GM19023 (cell line): ENCODE data around the gene TFAP2E.

Experiments used
- ATAC-seq: cut with Tn5 transposase; IDR thresholded peaks from one replicate; pipeline ENCODE4 v1.9.1; 2021; ENCODE audit warnings: mild to moderate bottlenecking, moderate library complexity; ENCODE audit not compliant: unreplicated experiment

The TFAP2E gene

GRCh38 chr1:35556484-35557117, 16.5 kb upstream of the TFAP2E start:
- ATAC-seq = no peak

GRCh38 chr1:35557118-35557610, 15.9 kb upstream of the TFAP2E start, which contains the start of gene KIAA0319L:
Gene KIAA0319L, minus strand, starts transcription at chr1:35557403. Its CDS starts 2,912 bp downstream, at chr1:35554491.
- peak; percentile 87 for ATAC-seq

DNA sequence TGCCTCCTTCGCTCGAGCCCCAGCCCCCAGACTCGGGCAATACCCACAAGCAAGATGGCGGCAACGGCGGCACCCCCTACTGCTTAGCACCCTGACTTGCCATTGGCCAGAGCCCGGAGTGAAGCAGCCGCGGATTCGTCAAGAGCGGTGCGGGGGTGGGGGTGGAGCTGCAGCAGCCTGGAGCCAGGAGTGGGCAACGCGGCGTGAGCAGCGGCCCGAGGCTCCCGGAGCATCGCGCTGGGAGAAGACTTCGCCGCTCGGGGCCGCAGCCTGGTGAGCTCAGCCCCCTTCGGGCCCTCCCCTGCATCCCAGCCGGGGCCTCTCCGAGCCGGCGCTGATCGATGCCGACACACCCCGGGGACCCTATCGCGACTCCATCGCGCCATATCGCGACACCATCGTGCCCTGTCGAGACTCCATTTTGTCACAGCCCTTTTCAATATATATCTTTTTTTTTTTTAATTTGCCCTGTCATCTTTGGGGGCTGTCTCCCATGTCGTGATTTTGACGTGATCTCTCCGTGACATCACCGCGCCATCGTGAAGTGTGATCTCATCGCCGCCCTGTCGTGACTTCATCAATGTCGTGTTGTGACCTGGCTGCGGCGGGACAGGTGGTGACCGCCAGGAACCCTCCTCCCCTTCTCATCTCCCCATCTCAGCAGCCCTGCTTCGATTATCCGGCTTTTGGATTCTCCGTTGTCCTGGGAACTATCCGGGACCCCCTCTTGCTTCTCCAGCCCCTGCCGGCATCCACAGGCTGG, 15.3 kb upstream of the TFAP2E start, which contains the start of gene NCDN:
Gene NCDN, plus strand, starts transcription at position 189 of the 763 bp plus-strand sequence. Its CDS starts 392 bp downstream, at position 581.
- ATAC-seq = peak; percentile 86

DNA sequence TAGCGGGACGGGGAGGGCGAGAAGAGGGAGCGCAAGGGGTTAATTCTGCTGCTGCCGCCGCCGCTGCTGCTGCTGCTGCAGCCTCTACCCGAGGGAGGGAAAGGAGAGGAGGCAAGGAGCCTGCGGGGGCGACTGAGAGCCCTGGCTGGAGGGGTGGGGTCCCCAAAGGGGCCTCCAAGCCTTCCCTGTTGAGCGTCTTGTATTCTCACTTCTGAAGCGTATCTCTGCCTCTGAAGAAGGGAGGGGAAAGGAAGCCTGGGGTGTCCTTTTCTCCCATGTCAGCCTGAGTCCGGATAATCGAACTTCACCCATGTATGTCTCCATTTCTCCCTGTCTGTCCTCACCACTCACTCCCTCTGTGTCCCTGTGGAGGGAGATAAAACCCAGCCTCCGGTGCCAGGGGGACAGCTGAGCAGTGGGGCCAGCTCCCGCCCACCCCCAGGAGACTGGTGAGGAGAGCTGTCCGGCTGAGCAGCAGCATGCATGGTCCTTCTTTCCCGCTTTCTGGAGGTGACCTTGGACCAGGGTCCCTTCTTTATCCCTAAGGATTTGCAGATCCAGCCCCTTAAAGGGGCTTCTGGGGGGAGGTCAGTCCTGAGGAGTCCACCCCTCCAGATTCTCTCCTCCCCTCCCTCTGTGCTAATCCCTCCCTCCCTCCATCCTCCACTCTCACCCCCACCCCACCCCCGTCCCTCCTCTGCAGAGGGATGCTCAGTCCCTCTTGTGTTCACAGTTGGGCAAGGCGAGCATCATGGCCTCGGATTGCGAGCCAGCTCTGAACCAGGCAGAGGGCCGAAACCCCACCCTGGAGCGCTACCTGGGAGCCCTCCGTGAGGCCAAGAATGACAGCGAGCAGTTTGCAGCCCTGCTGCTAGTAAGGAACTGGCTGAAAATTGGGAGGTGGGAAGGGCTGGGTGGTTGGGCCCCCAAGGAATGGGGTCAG, 14.5 kb upstream of the TFAP2E start:
- ATAC-seq = no peak

DNA sequence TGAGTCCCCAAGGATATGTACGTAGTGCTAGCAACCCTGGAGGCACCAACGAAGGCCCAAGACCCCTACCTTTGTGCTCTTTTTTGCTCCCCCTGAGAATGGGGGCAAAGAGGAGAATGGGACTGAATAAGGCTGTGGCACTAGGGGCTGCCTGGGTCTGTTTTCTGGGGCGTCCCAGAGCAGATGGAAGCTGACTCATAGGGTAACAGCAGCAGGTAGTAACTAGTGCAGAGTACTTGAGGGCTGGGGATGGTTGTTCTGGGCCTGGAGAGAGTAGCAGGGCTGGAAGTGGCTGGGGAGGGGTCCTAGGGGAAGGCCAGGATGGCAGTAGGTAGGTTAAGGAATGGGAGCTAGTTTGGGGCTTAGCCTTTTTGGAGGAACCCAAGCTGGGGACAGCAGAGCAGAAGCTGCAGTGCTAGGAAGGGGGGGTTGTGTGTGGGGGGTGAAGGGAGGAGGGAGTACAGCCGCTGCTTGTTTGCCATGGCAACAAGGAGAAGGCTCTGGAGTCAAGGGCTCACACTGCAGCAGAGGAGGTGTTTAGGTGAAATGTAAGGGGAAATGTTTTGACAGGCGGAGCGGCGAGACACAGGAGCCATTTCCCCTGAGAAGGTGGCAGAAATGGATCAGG, 13.7 kb upstream of the TFAP2E start:
- no peak for ATAC-seq

- no peak for ATAC-seq
Measured at GRCh38 chr1:35560256-35561225, 12.6 kb upstream of the TFAP2E start.

GRCh38 chr1:35561297-35561971, 11.7 kb upstream of the TFAP2E start:
- ATAC-seq = no peak

DNA sequence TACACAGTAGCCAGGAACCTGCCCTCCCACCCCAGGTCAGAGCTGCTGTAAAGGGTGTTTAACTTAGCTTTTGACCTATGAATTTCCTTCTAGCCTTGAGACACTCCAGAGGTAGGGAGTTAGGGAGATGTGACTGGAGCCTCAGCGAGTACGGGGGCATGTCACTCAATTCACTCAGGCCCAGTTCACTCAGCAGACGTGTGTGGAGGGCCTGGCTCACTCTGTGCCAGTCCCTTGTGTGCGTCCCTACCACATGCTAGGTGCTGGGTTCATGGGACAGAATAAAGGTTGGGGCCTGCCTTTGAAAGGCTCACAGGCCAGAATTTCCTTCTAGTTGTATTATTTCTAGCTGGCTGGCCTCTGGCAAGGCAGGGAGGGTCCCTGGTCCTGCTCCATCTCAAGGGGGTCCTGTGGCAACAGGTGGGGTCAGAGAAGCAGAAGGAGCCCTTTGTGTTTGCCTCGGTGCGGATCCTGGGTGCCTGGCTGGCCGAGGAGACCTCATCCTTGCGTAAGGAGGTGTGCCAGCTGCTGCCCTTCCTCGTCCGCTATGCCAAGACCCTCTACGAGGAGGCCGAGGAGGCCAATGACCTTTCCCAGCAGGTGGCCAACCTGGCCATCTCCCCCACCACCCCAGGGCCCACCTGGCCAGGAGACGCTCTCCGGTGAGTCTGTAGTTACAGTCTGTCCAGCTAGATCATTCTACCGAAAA, 11.0 kb upstream of the TFAP2E start:
- no peak for ATAC-seq

DNA sequence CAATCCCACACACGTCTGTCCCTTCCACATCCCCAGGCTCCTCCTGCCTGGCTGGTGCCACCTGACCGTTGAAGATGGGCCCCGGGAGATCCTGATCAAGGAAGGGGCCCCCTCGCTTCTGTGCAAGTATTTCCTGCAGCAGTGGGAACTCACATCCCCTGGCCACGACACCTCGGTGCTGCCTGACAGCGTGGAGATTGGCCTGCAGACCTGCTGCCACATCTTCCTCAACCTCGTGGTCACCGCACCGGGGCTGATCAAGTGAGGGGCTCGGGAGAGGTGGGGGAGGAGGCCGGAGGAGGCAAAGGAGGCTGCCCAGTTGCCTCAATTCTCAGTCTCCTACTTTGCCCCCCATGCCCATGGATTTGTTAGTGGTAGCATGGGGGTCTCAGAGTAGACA, 9.9 kb upstream of the TFAP2E start:
- no peak for ATAC-seq

DNA sequence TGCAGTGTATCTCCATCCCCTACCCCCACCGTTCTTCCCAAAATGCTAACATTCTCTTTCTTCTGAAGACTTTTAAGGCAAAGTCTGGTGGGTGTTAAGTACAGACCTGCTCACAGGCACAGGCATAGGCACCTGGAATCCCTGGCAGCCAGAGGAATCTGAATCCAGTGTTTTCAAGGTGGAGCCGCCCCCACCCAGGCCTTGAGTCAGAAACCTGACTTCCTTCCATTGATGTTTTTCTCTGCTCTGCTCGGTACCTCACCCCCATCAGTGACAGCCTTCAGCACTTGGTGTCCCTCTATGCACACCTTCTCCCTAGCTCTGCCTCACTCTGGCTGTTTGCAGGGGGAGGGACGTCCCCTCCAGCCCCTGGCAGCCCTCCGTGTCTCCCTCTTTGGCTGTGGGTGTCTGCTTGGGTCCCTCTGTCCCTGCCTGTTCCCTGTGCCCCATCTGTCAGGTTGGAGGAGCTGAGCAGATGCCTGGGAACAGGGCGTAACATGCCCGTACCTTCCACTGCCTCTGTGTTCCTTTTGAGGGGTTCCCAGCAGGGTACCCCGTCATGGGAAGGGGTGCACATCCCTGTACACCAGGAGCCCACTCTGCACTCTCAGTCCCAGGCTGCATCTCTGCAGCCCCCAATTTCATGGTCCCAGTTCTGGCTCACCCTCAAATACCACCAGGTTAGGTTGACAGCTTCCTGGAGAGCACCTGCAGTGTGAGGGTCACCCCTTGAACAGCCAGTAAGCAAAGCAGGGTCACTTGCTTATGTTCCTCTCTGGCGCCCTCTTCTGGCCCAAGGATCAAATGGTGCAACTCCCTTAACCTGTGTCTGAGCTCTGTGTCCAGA, 8.9 kb upstream of the TFAP2E start:
- no peak for ATAC-seq

GRCh38 chr1:35564884-35565741, 8.0 kb upstream of the TFAP2E start:
- ATAC-seq = no peak

- ATAC-seq = no peak
Measured at GRCh38 chr1:35565742-35566133, 7.4 kb upstream of the TFAP2E start.

- ATAC-seq = no peak
Measured at GRCh38 chr1:35567947-35568558, 5.1 kb upstream of the TFAP2E start.

DNA sequence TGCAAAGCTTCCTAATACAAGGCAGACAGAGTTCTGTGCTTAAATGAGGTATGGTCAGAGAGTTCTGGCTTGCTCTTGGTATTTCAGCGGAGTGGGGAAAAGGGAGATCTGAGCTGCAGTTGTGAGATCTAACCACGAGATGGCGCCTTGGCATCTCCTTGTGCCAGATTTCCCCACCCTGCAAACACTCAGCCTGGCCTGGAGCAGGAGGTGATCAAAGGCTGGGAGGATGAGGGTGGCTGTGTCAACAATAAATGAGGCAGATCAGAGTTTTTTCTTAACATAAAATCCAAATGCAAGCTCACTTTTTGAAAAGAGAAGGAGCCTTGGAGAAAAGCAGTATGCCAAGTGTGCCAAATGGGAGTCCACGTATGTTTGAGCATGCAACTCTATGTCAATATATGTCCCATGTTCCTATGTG, 4.1 kb upstream of the TFAP2E start:
- ATAC-seq = no peak

GRCh38 chr1:35569936-35570335, 3.2 kb upstream of the TFAP2E start:
- ATAC-seq = no peak

GRCh38 chr1:35570589-35571137, 2.5 kb upstream of the TFAP2E start:
- no peak for ATAC-seq
